ENCODE data around the gene ELSPBP1.
"Not testable (repeated sequence)": the region's sequence is repeated elsewhere in the genome, so short reads cannot be mapped to it uniquely, and the experiment has no call there.

ELSPBP1 gene

GRCh38 chr19:47994209-47994802, at the start of gene ELSPBP1:
Gene ELSPBP1, plus strand, starts transcription at chr19:47994632. Its CDS starts 14,036 bp downstream, at chr19:48008668.
- no peak for DNase-seq (ENCODE audit: low spot score)

GRCh38 chr19:47949852-47950521, 44.4 kb upstream of the ELSPBP1 start:
- DNase-seq (ENCODE audit: low spot score), result not testable (repeated sequence)

GRCh38 chr19:47952132-47952531, 42.3 kb upstream of the ELSPBP1 start:
- DNase-seq (ENCODE audit: low spot score), result not testable (repeated sequence)

- DNase-seq (ENCODE audit: low spot score), result not testable (repeated sequence)
Measured at GRCh38 chr19:47955936-47956335, 38.5 kb upstream of the ELSPBP1 start.

- DNase-seq (ENCODE audit: low spot score), result no peak
Measured at GRCh38 chr19:47973529-47973928, 20.9 kb upstream of the ELSPBP1 start.

- no peak for DNase-seq (ENCODE audit: low spot score)
Measured at GRCh38 chr19:47991191-47991808, 3.1 kb upstream of the ELSPBP1 start.

- no peak for DNase-seq (ENCODE audit: low spot score)
Measured at GRCh38 chr19:47992070-47992469, 2.4 kb upstream of the ELSPBP1 start, which contains the start of gene BSPH1. Gene BSPH1, minus strand, starts transcription at chr19:47992170. Its CDS starts 89 bp downstream, at chr19:47992081.

GRCh38 chr19:47996230-47996727, 1.8 kb downstream of the ELSPBP1 start:
- no peak for DNase-seq (ENCODE audit: low spot score)

GRCh38 chr19:47998800-47999199, 4.4 kb downstream of the ELSPBP1 start:
- no peak for DNase-seq (ENCODE audit: low spot score)

- DNase-seq (ENCODE audit: low spot score), result no peak
Measured at GRCh38 chr19:48000846-48001245, 6.4 kb downstream of the ELSPBP1 start.

- DNase-seq (ENCODE audit: low spot score), result no peak
Measured at GRCh38 chr19:48004236-48004635, 9.8 kb downstream of the ELSPBP1 start.

- DNase-seq (ENCODE audit: low spot score), result no peak
Measured at GRCh38 chr19:48006762-48007161, 12.3 kb downstream of the ELSPBP1 start.

GRCh38 chr19:48010932-48011758, 16.7 kb downstream of the ELSPBP1 start:
- DNase-seq (ENCODE audit: low spot score), result no peak

- DNase-seq (ENCODE audit: low spot score), result no peak
Measured at GRCh38 chr19:48020686-48021085, 26.3 kb downstream of the ELSPBP1 start.

- no peak for DNase-seq (ENCODE audit: low spot score)
Measured at GRCh38 chr19:48023011-48023410, 28.6 kb downstream of the ELSPBP1 start.

- no peak for DNase-seq (ENCODE audit: low spot score)
Measured at GRCh38 chr19:48023518-48023917, 29.1 kb downstream of the ELSPBP1 start.

GRCh38 chr19:48025480-48025879, 31.0 kb downstream of the ELSPBP1 start:
- DNase-seq (ENCODE audit: low spot score), result no peak

GRCh38 chr19:48029431-48029830, 35.0 kb downstream of the ELSPBP1 start:
- no peak for DNase-seq (ENCODE audit: low spot score)

- no peak for DNase-seq (ENCODE audit: low spot score)
Measured at GRCh38 chr19:48030073-48030472, 35.6 kb downstream of the ELSPBP1 start.

- DNase-seq (ENCODE audit: low spot score), result no peak
Measured at GRCh38 chr19:48033604-48034003, 39.2 kb downstream of the ELSPBP1 start.

- no peak for DNase-seq (ENCODE audit: low spot score)
Measured at GRCh38 chr19:48036765-48037164, 42.3 kb downstream of the ELSPBP1 start.
